Endometrial microvascular endothelial cells (primary cell): ENCODE data around the gene ABHD16B. TPM values are rescaled to one million over a fixed set of nuclear protein-coding genes. Genes with fewer than 3 reads are reported as not detected.

Experiments
- in situ Hi-C: cut with HindIII; loops from 2 replicates; pipeline ENCODE4 v1.10.0; 2017; ENCODE audit warnings: low sequenced_read_pairs, low pct_unique_long_range_greater_than_20kb; ENCODE audit errors: inconsistent ontology term
- total RNA-seq: library from RNA; depleted of rRNA; stranded (reverse); fragments of >200 nt; gene quantifications from one replicate; pipeline ENCODE4 v1.2.3, GENCODE V29; 2015; ENCODE audit errors: inconsistent ontology term

Gene ABHD16B
- total RNA-seq, 1 donor from 2014 or later = not detected

- in situ Hi-C loops = no loop called here
Measured at GRCh38 chr20:63831993-63832686, 29.2 kb upstream of the ABHD16B start.

- in situ Hi-C loops = no loop called here
Measured at GRCh38 chr20:63833776-63834490, 27.4 kb upstream of the ABHD16B start.

GRCh38 chr20:63834491-63834880, 26.8 kb upstream of the ABHD16B start:
- in situ Hi-C loops = no loop called here

- in situ Hi-C loops = no loop called here
Measured at GRCh38 chr20:63835021-63835858, 26.1 kb upstream of the ABHD16B start.

- in situ Hi-C loops = no loop called here
Measured at GRCh38 chr20:63836458-63837344, 24.6 kb upstream of the ABHD16B start.

- in situ Hi-C loops = no loop called here
Measured at GRCh38 chr20:63837479-63837878, 23.8 kb upstream of the ABHD16B start.

GRCh38 chr20:63839620-63840019, 21.7 kb upstream of the ABHD16B start:
- in situ Hi-C loops = no loop called here

GRCh38 chr20:63840405-63840828, 20.9 kb upstream of the ABHD16B start:
- in situ Hi-C loops = no loop called here

- in situ Hi-C loops = no loop called here
Measured at GRCh38 chr20:63842258-63842657, 19.0 kb upstream of the ABHD16B start.

GRCh38 chr20:63843222-63843621, 18.1 kb upstream of the ABHD16B start:
- in situ Hi-C loops = no loop called here

GRCh38 chr20:63843778-63844177, 17.5 kb upstream of the ABHD16B start:
- in situ Hi-C loops = no loop called here

GRCh38 chr20:63844511-63844991, 16.7 kb upstream of the ABHD16B start:
- in situ Hi-C loops = no loop called here

- in situ Hi-C loops = no loop called here
Measured at GRCh38 chr20:63846128-63846771, 15.0 kb upstream of the ABHD16B start.

GRCh38 chr20:63846888-63847236, 14.4 kb upstream of the ABHD16B start:
- in situ Hi-C loops = no loop called here

GRCh38 chr20:63847237-63848002, 13.9 kb upstream of the ABHD16B start:
- in situ Hi-C loops = no loop called here

GRCh38 chr20:63848003-63848911, 13.0 kb upstream of the ABHD16B start:
- in situ Hi-C loops = no loop called here
